Esophagus (tissue), 2 donors: ENCODE data around the gene BMERB1. TPM values are rescaled to one million over a fixed set of nuclear protein-coding genes. Genes with fewer than 3 reads are reported as not detected.
"Not testable (repeated sequence)": the region's sequence is repeated elsewhere in the genome, so short reads cannot be mapped to it uniquely, and the experiment has no call there.

ENCODE experiments used
- H3K27ac ChIP-seq, 2 donors: one replicate each; pipeline ENCODE4 v1.5.1; 2013; ENCODE audit warnings: low read depth in 2 of 2, mild to moderate bottlenecking in 2 of 2, inconsistent platforms in 1 of 2, low read length in 1 of 2, moderate library complexity in 1 of 2
- H3K27me3 ChIP-seq, 2 donors: one replicate each; pipeline ENCODE4 v1.6.1; 2013; ENCODE audit warnings: low read length in 2 of 2, control low read depth in 1 of 2, mild to moderate bottlenecking in 1 of 2; ENCODE audit not compliant: insufficient read depth in 2 of 2, control insufficient read depth in 1 of 2
- H3K36me3 ChIP-seq, 2 donors: one replicate each; pipeline ENCODE4 v1.6.1; 2013; ENCODE audit warnings: low read length in 1 of 2; ENCODE audit not compliant: control insufficient read depth in 2 of 2, insufficient read depth in 2 of 2
- H3K4me1 ChIP-seq, 2 donors: one replicate each; pipeline ENCODE4 v1.6.1; 2013; ENCODE audit warnings: low read length in 1 of 2; ENCODE audit not compliant: control insufficient read depth in 2 of 2, insufficient read depth in 2 of 2
- H3K4me3 ChIP-seq, 2 donors: one replicate each; pipeline ENCODE4 v1.5.1; 2013; ENCODE audit warnings: low read length in 2 of 2, mild to moderate bottlenecking in 2 of 2, low read depth in 1 of 2, moderate library complexity in 1 of 2
- H3K9me3 ChIP-seq, 2 donors: one replicate each; pipeline ENCODE4 v1.6.1; 2013; ENCODE audit warnings: mild to moderate bottlenecking in 2 of 2, low read depth in 1 of 2, low read length in 1 of 2, moderate library complexity in 1 of 2; ENCODE audit not compliant: control insufficient read depth in 2 of 2, insufficient read depth in 1 of 2
- WGBS, 2 donors: extraction: QIAGEN DNeasy Blood & Tissue Kit; methylation state at CpG; one replicate each; pipeline ENCODE4 v1.1.7; 2013; 5-methylcytosine and 5-hydroxymethylcytosine counted together
- polyA plus RNA-seq, 2 donors: library from polyadenylated mRNA; stranded (reverse); fragments of 200-250 nt; gene quantifications; one replicate each; pipeline ENCODE4 v1.2.3, GENCODE V29; 2013
- donor health status: healthy with polysubstance abuse.
- donor health status: Bipolar disorder and iron deficiency.

The BMERB1 gene
- polyA plus RNA-seq, 2 donors, result 2.4 to 9.5 TPM

GRCh38 chr16:15440852-15441251, 6.5 kb downstream of the BMERB1 start:
- Histone ChIP-seq H3K9me3 (no peaks in the 10 kb centered on the region), H3K4me1 (no peaks in the 10 kb centered on the region), H3K4me3 (no peak overlapping the region), H3K36me3 (no peaks in the 10 kb centered on the region), H3K27ac (no peak overlapping the region), H3K27me3 (no peaks in the 10 kb centered on the region)
- WGBS, 2 donors, result 87 to 88% methylated on average over 3 of the region's 3 CpGs

GRCh38 chr16:15442140-15442539, 7.8 kb downstream of the BMERB1 start:
- not testable (repeated sequence) for H3K4me1 ChIP-seq, H3K4me3 ChIP-seq, H3K36me3 ChIP-seq, H3K9me3 ChIP-seq, H3K27me3 ChIP-seq, H3K27ac ChIP-seq
- WGBS, 2 donors, result 84 to 85% methylated on average over 5 of the region's 5 CpGs

- no peaks in the 10 kb centered on the region for H3K27me3 ChIP-seq
- WGBS, 2 donors, result 88 to 93% methylated on average over 4 of the region's 4 CpGs
- H3K36me3 ChIP-seq, result no peaks in the 10 kb centered on the region
- no peaks in the 10 kb centered on the region for H3K4me1 ChIP-seq
- H3K27ac ChIP-seq, result no peak overlapping the region
- no peaks in the 10 kb centered on the region for H3K9me3 ChIP-seq
- no peak overlapping the region for H3K4me3 ChIP-seq
Observed at GRCh38 chr16:15443753-15444152, 9.4 kb downstream of the BMERB1 start.

- Histone ChIP-seq H3K27me3 (no peaks in the 10 kb centered on the region), H3K36me3 (no peaks in the 10 kb centered on the region), H3K27ac (no peak overlapping the region), H3K4me1 (no peaks in the 10 kb centered on the region), H3K4me3 (no peak overlapping the region), H3K9me3 (no peaks in the 10 kb centered on the region)
- WGBS, 2 donors, result 88 to 90% methylated on average over 3 of the region's 3 CpGs
Observed at GRCh38 chr16:15444264-15444663, 9.9 kb downstream of the BMERB1 start.

- Histone ChIP-seq H3K4me3 (no peak overlapping the region), H3K27me3 (no peaks in the 10 kb centered on the region), H3K9me3 (no peaks in the 10 kb centered on the region), H3K27ac (no peak overlapping the region), H3K36me3 (no peaks in the 10 kb centered on the region), H3K4me1 (no peaks in the 10 kb centered on the region)
- WGBS, 2 donors, result 84 to 85% methylated on average over 1 of the region's 1 CpG
Observed at GRCh38 chr16:15445450-15445849, 11.1 kb downstream of the BMERB1 start.

GRCh38 chr16:15446901-15447300, 12.5 kb downstream of the BMERB1 start:
- no peak overlapping the region for H3K27ac ChIP-seq
- 90 to 91% methylated on average over 5 of the region's 5 CpGs for whole genome bisulfite sequencing, 2 donors

GRCh38 chr16:15450624-15451023, 16.2 kb downstream of the BMERB1 start:
- no peaks in the 10 kb centered on the region for H3K9me3 ChIP-seq
- no peak overlapping the region for H3K4me3 ChIP-seq
- no peak overlapping the region for H3K27ac ChIP-seq
- H3K36me3 ChIP-seq, result no peaks in the 10 kb centered on the region
- 54 to 65% methylated on average over 6 of the region's 6 CpGs for WGBS, 2 donors
- H3K4me1 ChIP-seq, result no peaks in the 10 kb centered on the region
- H3K27me3 ChIP-seq, result no peaks in the 10 kb centered on the region

More at GRCh38 chr16:15446901-15447300, 12.5 kb downstream of the BMERB1 start:
- H3K36me3 ChIP-seq, result no peaks in the 10 kb centered on the region
- H3K4me3 ChIP-seq, result no peak overlapping the region
- H3K27me3 ChIP-seq, result no peaks in the 10 kb centered on the region
- no peaks in the 10 kb centered on the region for H3K4me1 ChIP-seq
- H3K9me3 ChIP-seq, result no peaks in the 10 kb centered on the region

- no peaks in the 10 kb centered on the region for H3K9me3 ChIP-seq
- H3K4me3 ChIP-seq, result no peak overlapping the region
- 74 to 76% methylated on average over 10 of the region's 10 CpGs for WGBS, 2 donors
- H3K27ac ChIP-seq, result no peak overlapping the region
- no peaks in the 10 kb centered on the region for H3K36me3 ChIP-seq
- no peaks in the 10 kb centered on the region for H3K4me1 ChIP-seq
- no peaks in the 10 kb centered on the region for H3K27me3 ChIP-seq
Observed at GRCh38 chr16:15451098-15451731, 16.8 kb downstream of the BMERB1 start.

- Histone ChIP-seq H3K4me1 (no peaks in the 10 kb centered on the region), H3K27me3 (no peaks in the 10 kb centered on the region), H3K9me3 (no peaks in the 10 kb centered on the region), H3K27ac (no peak overlapping the region), H3K4me3 (no peak overlapping the region), H3K36me3 (no peaks in the 10 kb centered on the region)
- WGBS, 2 donors, result 77% methylated on average over 8 of the region's 8 CpGs
Observed at GRCh38 chr16:15452246-15452855, 18.0 kb downstream of the BMERB1 start.

GRCh38 chr16:15453296-15453695, 18.9 kb downstream of the BMERB1 start:
- not testable (repeated sequence) for H3K4me3 ChIP-seq, H3K9me3 ChIP-seq, H3K36me3 ChIP-seq, H3K4me1 ChIP-seq, H3K27me3 ChIP-seq, H3K27ac ChIP-seq
- WGBS, 2 donors, result 87 to 88% methylated on average over 7 of the region's 7 CpGs
